Gastrocnemius medialis (tissue), 4 donors: ENCODE measurements around the gene B3GAT1.

Experiments
- CTCF ChIP-seq, 5 experiments: fragments of 450-650 bp in 3 of 5; fragments of 200-600 bp in 2 of 5; sonication (generic) in 2 of 5; IDR thresholded peaks in 4 of 5; conservative IDR thresholded peaks in 1 of 5; 1 replicate in 4 of 5; 2 replicates in 1 of 5; pipeline ENCODE4 v1.5.1; 2016 to 2019; ENCODE audit warnings: antibody characterized with exemption in 5 of 5, mild to moderate bottlenecking in 3 of 5, moderate library complexity in 3 of 5
- POLR2A ChIP-seq, 2 donors: fragments of 450-650 bp; IDR thresholded peaks; one replicate each; pipeline ENCODE4 v1.6.1; 2017; ENCODE audit warnings: antibody characterized with exemption in 2 of 2, mild to moderate bottlenecking in 2 of 2, moderate library complexity in 2 of 2

GRCh38 chr11:134388590-134388989, 23.5 kb downstream of the B3GAT1 start:
- no peak for TF ChIP-seq CTCF (IDR thresholded peaks at IDR 0.05 in 4 of 5, conservative IDR thresholded peaks at IDR 0.05 in 1 of 5)
- TF ChIP-seq POLR2A (IDR thresholded peaks at IDR 0.05): no peak
